HL-60 (cell line): ENCODE measurements around the gene DNLZ.

Experiments
- CTCF ChIP-seq: IDR thresholded peaks from one replicate; pipeline ENCODE4 v1.5.1; 2011; ENCODE audit warnings: low read length, control low read depth, inconsistent platforms; ENCODE audit not compliant: insufficient read depth
- GABPA ChIP-seq: IDR thresholded peaks from 2 replicates; pipeline ENCODE4 v1.6.1; 2012; ENCODE audit warnings: low read depth
- POLR2AphosphoS5 ChIP-seq: IDR thresholded peaks from 2 replicates; pipeline ENCODE4 v1.6.1; 2012; ENCODE audit warnings: low read depth
- REST ChIP-seq: IDR thresholded peaks from 2 replicates; pipeline ENCODE4 v1.6.1; 2012; ENCODE audit warnings: low read depth; ENCODE audit not compliant: insufficient replicate concordance

GRCh38 chr9:136327304-136327974 is 36.1 kb downstream of the DNLZ start, which contains the start of gene GPSM1:
- no peak for TF ChIP-seq CTCF
- no peak for TF ChIP-seq POLR2AphosphoS5
- no peak for TF ChIP-seq REST
- TF ChIP-seq GABPA, result no peak
